ENCODE data around the gene PSMG4. TPM values are rescaled to one million over a fixed set of nuclear protein-coding genes. Genes with fewer than 3 reads are reported as not detected.
"Not testable (repeated sequence)": the region's sequence is repeated elsewhere in the genome, so short reads cannot be mapped to it uniquely, and the experiment has no call there.

The PSMG4 gene
- total RNA-seq, 1 donor from 2014 or later: 30.5 TPM

DNA sequence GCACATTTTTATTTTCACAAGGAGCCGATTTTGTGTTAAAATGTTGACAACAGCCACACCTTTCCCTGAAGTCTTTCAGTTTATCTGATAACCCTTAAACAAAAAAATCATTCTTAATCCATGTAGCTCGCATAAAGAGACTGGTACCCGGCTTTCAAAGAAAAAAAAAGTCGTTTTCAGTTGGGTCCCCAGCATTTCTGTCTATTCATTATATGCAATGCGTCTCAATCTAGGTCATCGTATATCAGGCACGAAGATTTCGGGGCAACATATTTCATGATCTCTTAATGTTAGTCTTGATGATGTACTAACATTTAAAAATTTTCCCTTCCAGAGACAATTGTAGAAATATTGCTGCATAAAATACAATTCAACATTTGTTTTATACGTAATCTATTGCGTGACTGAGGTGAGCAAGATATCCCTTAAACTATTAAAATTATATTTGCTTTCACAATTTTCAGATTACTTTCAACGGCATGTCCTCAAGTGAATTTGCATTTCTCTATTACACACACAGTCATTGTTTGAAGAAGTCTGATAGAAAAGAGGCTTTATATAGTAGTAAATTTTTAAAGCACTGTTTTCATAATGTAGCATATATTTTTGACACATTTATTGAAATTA is 28.4 kb upstream of the PSMG4 start:
- no peak for DNase-seq (ENCODE audit: extremely low read depth, low read depth, low spot score)

- DNase-seq (ENCODE audit: extremely low read depth, low read depth, low spot score): no peak
These were observed 27.9 kb upstream of the PSMG4 start for GRCh38 chr6:3230900-3231246.

DNA sequence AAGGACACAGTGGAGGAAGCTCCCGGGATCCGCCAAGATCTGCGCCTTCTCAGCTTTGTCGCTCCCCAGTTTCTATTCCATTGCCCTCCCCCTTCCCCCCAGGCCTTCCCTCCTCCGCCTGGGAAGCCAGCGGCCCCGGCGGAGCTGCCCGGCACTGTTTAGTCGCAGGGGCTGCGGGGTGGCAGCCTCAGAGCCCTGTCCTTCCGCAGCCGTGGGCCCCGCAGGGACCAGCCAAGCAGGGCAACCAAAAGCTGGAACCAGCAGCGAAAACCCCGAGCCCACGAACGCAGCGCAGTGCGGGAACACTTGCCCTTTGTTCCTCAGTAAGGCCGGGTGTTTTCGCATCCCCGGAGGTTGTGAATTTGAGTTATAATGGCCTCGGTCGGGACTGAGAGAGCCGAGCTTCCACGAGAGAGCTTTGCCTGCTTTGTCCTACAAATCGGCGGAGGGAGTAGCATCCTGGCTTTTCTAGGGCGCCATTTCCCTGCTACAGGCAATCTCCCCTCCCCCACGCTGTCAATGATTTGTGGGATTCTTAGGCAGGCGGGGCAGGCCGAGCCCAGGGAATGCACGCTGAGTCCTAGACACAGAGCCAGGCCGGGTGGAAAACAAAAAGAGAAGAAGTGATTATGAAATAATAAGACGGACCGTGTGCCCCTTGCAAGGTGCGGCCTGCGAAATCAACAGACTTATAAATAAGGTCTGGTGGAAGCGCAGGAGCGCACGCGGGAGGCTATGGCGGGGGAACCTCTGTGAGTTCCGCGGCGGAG is 27.3 kb upstream of the PSMG4 start:
- DNase-seq (ENCODE audit: extremely low read depth, low read depth, low spot score): no peak

GRCh38 chr6:3232017-3232945 is 26.5 kb upstream of the PSMG4 start:
- DNase-seq (ENCODE audit: extremely low read depth, low read depth, low spot score): no peak

GRCh38 chr6:3233321-3233720 is 25.4 kb upstream of the PSMG4 start:
- no peak for DNase-seq (ENCODE audit: extremely low read depth, low read depth, low spot score)

GRCh38 chr6:3233904-3234303 is 24.8 kb upstream of the PSMG4 start:
- no peak for DNase-seq (ENCODE audit: extremely low read depth, low read depth, low spot score)

GRCh38 chr6:3235486-3235885 is 23.3 kb upstream of the PSMG4 start:
- DNase-seq (ENCODE audit: extremely low read depth, low read depth, low spot score): no peak

GRCh38 chr6:3236005-3236404 is 22.7 kb upstream of the PSMG4 start:
- no peak for DNase-seq (ENCODE audit: extremely low read depth, low read depth, low spot score)

GRCh38 chr6:3237761-3238662 is 20.7 kb upstream of the PSMG4 start:
- DNase-seq (ENCODE audit: extremely low read depth, low read depth, low spot score): no peak

GRCh38 chr6:3239110-3239830 is 19.5 kb upstream of the PSMG4 start:
- no peak for DNase-seq (ENCODE audit: extremely low read depth, low read depth, low spot score)

DNA sequence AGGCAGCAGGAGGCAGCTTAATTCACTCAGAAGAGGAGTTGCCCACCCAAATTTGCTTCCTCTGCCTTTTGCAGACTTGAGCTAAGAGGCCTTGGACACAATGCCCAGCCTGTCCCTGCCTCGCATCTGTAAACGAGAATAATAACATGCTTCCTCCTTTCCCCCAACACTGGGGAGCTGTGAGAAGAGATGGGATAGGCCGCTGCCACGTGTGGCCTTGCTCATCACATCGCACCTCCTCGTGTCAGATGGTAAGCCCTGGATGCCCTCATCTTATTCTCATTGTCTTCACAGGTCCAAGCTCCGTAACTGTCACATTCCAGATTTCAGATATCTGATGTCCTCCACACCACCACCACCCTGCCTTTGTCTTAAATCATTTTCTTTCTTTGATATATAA is 18.2 kb upstream of the PSMG4 start:
- DNase-seq (ENCODE audit: extremely low read depth, low read depth, low spot score): no peak

GRCh38 chr6:3241745-3242144 is 17.0 kb upstream of the PSMG4 start:
- not testable (repeated sequence) for DNase-seq (ENCODE audit: extremely low read depth, low read depth, low spot score)

- no peak for DNase-seq (ENCODE audit: extremely low read depth, low read depth, low spot score)
These were observed 16.0 kb upstream of the PSMG4 start for GRCh38 chr6:3242768-3243167.

DNA sequence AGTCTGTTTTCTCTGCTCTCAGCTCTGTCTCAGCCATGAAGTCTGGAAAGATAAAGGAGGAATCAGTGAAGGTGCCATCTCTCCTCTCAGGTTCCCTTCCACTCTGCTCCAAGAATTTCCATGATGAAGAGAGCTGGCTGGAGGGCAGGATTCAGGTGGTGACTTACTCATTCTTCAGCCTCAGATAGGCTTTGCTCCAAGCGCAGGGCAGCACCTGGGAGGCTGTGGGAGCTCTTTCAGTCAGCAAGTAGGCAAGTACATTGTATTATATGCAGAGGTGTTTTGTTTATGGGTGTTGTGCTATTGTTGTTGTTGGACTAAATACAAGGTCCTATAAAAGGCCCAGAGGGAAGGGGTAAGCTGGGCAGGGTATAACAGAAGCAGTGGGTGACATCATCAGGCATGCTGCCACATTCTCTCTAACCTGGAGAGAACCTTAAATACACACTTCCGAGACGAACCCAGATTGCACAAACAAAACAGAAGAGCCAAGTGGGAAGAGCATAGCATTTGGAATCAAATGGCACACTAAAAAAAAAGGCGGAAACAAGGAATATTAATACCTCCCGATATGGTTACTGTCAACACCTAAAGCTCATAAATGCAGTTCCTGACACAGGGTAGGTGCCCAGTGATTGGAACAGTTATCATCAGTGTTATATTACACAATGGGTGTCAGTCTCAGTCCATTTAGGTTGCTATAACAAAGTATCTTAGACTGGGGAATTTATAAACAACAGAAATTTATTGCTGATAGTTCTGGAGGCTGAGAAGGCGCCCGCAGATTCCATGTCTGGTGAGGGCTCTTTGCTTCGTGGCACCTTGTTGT is 14.5 kb upstream of the PSMG4 start:
- DNase-seq (ENCODE audit: extremely low read depth, low read depth, low spot score): no peak

DNA sequence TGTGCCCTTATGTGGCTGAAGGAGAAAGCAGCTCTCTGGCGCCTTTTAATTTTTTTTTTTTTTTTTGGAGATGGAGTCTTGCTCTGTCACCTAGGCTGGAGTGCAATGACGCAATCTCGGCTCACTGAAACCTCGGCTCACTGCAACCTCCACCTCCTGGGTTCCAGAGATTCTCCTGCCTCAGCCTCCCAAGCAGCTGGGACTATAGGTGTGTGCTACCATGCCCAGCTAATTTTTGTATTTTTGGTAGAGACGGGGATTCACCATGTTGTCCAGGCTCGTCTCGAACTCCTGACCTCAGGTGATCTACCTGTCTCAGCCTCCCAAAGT is 13.9 kb upstream of the PSMG4 start:
- DNase-seq (ENCODE audit: extremely low read depth, low read depth, low spot score): not testable (repeated sequence)

GRCh38 chr6:3245216-3245615 is 13.5 kb upstream of the PSMG4 start:
- DNase-seq (ENCODE audit: extremely low read depth, low read depth, low spot score): no peak

- no peak for DNase-seq (ENCODE audit: extremely low read depth, low read depth, low spot score)
These were observed 11.2 kb upstream of the PSMG4 start for GRCh38 chr6:3247255-3248146.

DNA sequence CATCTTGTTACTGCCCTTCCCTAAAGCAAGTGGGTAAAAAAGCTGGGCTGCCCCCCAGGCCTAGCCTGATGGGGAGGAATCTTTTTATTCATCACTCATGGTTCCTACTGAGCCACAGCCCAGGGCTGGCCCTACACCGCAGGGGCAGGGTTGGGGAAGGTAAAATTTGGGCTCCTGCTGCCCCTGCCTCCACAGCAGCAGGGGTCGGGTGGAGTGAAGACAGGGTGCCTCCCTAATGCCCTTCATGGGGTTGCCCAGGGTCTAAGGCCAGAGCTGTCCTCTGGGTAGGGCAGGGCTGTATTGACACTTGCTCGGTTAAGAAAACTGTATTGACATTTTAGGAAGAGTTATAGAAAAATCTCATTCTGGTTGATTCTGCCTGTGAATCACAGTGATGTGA is 8.9 kb upstream of the PSMG4 start:
- no peak for DNase-seq (ENCODE audit: extremely low read depth, low read depth, low spot score)
